ENCODE results near the gene IVD. TPM values are rescaled to one million over a fixed set of nuclear protein-coding genes. Genes with fewer than 3 reads are reported as not detected.

IVD gene
- total and polyA plus RNA-seq, 9 of the 15 experiments (the other 6 are each of a cell fraction or from before 2014, with no cell fraction given): 0.15 to 4.5 (median 2.4) TPM

GRCh38 chr15:40421246-40422157, 15.9 kb downstream of the IVD start (continued):
- TF ChIP-seq DEAF1 (CRISPR knock-in tag; IDR thresholded peaks at IDR 0.05) (peak; percentile 86), RB1 (IDR thresholded peaks at IDR 0.05; ENCODE audit: low read depth) (peak; percentile 90; the same call in 1 of the 2 replicates), KDM1A (IDR thresholded peaks at IDR 0.05) (no peak), CHD1 (IDR thresholded peaks at IDR 0.05; ENCODE audit: low read length) (no peak), ZBTB49 (CRISPR knock-in tag; IDR thresholded peaks at IDR 0.05; ENCODE audit: borderline replicate concordance) (0 out of 2 replicates have a peak, but pooled peaks have one; percentile 22), MIER1 (IDR thresholded peaks at IDR 0.05; ENCODE audit: low read depth) (no peak), MCM5 (IDR thresholded peaks at IDR 0.05; ENCODE audit: low read depth) (no peak), ZNF263 (CRISPR knock-in tag; IDR thresholded peaks at IDR 0.05; ENCODE audit: borderline replicate concordance) (peak; percentile 46; the same call in 1 of the 2 replicates), POLR2G (IDR thresholded peaks at IDR 0.05; ENCODE audit: low read depth, low read length) (peak; percentile 54), HMGN3 (IDR thresholded peaks at IDR 0.05; ENCODE audit: borderline replicate concordance, extremely low read depth, insufficient read length, low read depth, low read length) (peak; percentile 27), FOS (IDR thresholded peaks at IDR 0.05; ENCODE audit: extremely low read depth, insufficient read length) (no peak), SIN3B (IDR thresholded peaks at IDR 0.05; ENCODE audit: low read depth) (no peak), FIP1L1 (IDR thresholded peaks at IDR 0.05; ENCODE audit: low read depth, low read length, poor library complexity, severe bottlenecking) (no peak), SIN3A (IDR thresholded peaks at IDR 0.05; ENCODE audit: borderline replicate concordance in 2 of 2, control insufficient read depth in 1 of 2, low read depth in 2 of 2, low read length in 2 of 2) (no peak), L3MBTL2 (IDR thresholded peaks at IDR 0.05) (peak; percentile 54; the same call in 1 of the 2 replicates), ZNF347 (CRISPR knock-in tag; IDR thresholded peaks at IDR 0.05; ENCODE audit: low read depth) (no peak), ZNF124 (CRISPR knock-in tag; IDR thresholded peaks at IDR 0.05) (no peak), CTCF (IDR thresholded peaks at IDR 0.05 in 2 of 3, conservative IDR thresholded peaks at IDR 0.05 in 1 of 3; ENCODE audit: insufficient read depth in 2 of 3, low read depth in 1 of 3, low read length in 3 of 3) (peak; percentile 93 to 97 (median 94)), NRF1 (conservative IDR thresholded peaks at IDR 0.05 in 1 of 2, IDR thresholded peaks at IDR 0.05 in 1 of 2) (no peak; a peak in 1 of 4 replicates), ZNF24 (IDR thresholded peaks at IDR 0.05) (no peak), RFX7 (CRISPR knock-in tag; IDR thresholded peaks at IDR 0.05) (no peak), ELF2 (CRISPR knock-in tag; IDR thresholded peaks at IDR 0.05) (no peak)
